Ectodermal cell (in vitro differentiated cells): ENCODE measurements around the gene STK32C.
A peak's percentile ranks its signal among the peaks of the same experiment; 100 is the strongest.

Experiments
- H3K27ac ChIP-seq: 2 replicates; pipeline ENCODE4 v1.7.0; 2013; ENCODE audit warnings: mild to moderate bottlenecking, low read depth, low read length; ENCODE audit not compliant: insufficient read depth, poor library complexity, severe bottlenecking
- H3K27me3 ChIP-seq: 2 replicates; pipeline ENCODE4 v1.7.0; 2013; ENCODE audit warnings: mild to moderate bottlenecking, low read length; ENCODE audit not compliant: insufficient read depth, control insufficient read depth, poor library complexity, severe bottlenecking
- H3K36me3 ChIP-seq: one replicate; pipeline ENCODE4 v1.7.0; 2013; ENCODE audit warnings: low read length; ENCODE audit not compliant: control insufficient read depth, insufficient read depth
- H3K4me1 ChIP-seq: one replicate; pipeline ENCODE4 v1.7.0; 2013; ENCODE audit warnings: low read length; ENCODE audit not compliant: control insufficient read depth, insufficient read depth
- H3K4me3 ChIP-seq: 2 replicates; pipeline ENCODE4 v1.7.0; 2013; ENCODE audit warnings: low read depth, low read length, control low read depth; ENCODE audit not compliant: insufficient read depth
- H3K9me3 ChIP-seq: 2 replicates; pipeline ENCODE4 v1.7.0; 2013; ENCODE audit warnings: mild to moderate bottlenecking, low read length, moderate library complexity; ENCODE audit not compliant: control insufficient read depth
- WGBS, 2 experiments: methylation state at CpG; one replicate each; pipeline ENCODE4 v1.1.7; 2013; ENCODE audit warnings: missing lambda C conversion rate in 2 of 2; 5-methylcytosine and 5-hydroxymethylcytosine counted together

STK32C gene

DNA sequence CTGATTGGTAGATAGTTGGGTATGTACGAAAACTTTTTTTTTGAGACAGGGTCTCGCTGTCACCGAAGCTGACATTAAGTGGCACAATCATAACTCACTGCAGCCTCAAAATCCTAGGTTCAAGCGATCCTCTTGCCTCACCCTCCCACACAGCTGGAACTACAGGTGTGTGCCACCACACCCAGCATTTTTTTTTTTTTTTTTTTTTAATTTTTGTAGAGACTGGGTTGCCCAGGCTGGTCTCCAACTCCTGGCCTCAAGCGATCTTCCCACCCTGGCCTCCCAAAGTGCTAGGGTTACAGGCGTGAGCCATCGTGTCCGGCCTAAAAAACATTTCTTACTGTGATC, 22.7 kb upstream of the STK32C start:
- Histone ChIP-seq H3K4me1 (peaks cover 22% of the 10 kb centered on the region), H3K36me3 (peaks cover 2% of the 10 kb centered on the region), H3K4me3 (peak overlapping the region; percentile 8), H3K9me3 (no peaks in the 10 kb centered on the region), H3K27me3 (no peaks in the 10 kb centered on the region), H3K27ac (no peak overlapping the region)
- WGBS, 2 experiments = 90 to 92% methylated on average over 8 of the region's 8 CpGs

DNA sequence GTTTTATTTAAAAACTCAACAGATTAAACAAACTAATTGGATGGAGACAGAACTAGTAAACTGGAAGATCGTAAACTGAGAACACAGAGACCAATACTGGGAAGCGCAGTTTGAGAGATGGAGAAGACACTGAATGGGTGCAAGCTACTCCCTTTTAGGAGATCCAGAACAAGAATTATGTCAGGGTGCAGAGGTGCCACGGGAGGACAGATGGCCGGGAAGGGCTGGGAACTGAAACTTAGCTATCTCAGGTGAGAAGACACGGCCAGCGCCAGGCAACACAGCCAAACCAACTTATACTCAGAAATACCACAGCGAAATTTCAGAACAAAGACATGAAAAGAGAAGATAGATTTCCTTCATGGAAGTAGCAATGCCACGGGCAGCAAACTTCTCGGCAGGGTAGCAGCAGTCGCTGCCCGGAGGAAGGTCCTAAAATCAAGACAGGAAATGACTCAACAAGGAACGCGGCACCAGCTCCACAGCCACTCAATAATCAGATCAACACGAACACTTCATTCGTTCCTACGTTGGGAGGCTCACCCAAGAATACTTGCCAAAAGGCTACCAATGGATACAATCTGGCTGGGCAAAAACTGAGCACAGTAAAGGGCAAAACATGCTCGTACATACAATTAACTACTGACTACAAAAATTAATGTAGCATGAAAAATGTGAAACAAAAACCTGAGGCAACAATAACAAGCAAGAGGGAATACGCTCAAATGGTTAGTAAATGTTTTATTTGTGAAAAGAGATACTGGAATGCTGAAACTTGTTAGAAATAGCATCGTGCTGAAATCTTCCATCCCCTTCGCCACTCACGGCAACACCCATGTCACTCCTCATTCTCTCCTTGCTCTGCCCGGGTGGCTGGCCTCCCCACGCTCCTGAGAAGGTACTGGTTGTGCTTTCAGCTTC, 22.1 kb upstream of the STK32C start:
- Histone ChIP-seq H3K27ac (no peak overlapping the region), H3K36me3 (peaks cover 2% of the 10 kb centered on the region), H3K4me1 (peaks cover 22% of the 10 kb centered on the region), H3K27me3 (no peaks in the 10 kb centered on the region), H3K4me3 (peak overlapping the region; percentile 8), H3K9me3 (no peaks in the 10 kb centered on the region)
- WGBS, 2 experiments = 62 to 67% methylated on average over 22 to 23 of the region's 23 CpGs

DNA sequence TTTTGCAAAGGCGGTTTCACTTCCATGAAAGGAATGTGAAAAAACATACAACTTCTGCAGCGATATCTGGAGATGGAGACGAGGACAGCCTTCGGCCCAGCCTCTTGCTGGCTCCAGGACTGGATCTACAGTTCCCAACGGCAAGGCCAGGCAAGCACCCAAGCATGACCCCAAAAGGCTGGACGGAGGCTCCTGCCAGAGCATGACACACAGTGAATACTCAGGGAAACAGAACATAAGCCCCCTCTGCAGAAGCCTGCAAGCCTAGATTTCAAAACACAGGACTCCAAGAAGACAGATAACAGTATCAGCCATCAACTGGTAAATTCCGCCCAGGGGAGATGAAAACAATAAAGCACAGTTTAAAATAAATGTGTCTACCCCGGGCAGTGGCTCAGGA, 21.0 kb upstream of the STK32C start:
- H3K9me3 ChIP-seq = no peaks in the 10 kb centered on the region
- no peaks in the 10 kb centered on the region for H3K27me3 ChIP-seq
- H3K36me3 ChIP-seq = peaks cover 2% of the 10 kb centered on the region
- H3K4me3 ChIP-seq = no peak overlapping the region
- no peak overlapping the region for H3K27ac ChIP-seq
- WGBS, 2 experiments = 87% methylated on average over 8 of the region's 8 CpGs
- peaks cover 22% of the 10 kb centered on the region for H3K4me1 ChIP-seq

DNA sequence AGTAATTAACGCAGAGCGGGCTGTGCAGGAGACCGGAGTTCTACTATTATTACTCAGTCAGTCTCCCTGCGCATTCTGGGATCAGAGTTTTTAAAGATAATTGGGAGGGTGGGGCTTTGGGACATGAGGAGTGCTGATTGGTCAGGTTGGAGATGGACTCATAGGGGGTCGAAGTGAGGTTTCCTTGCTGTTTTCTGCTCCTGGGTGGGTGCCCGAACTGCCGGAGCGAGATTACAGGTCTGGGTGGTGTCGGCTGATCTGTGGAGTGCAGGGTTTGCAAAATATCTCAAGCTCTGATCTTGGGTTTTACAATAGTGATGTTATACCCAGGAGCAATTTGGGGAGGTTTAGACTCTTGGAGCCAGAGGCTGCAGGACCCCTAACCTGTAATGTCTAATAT, 20.4 kb upstream of the STK32C start:
- H3K36me3 ChIP-seq = peaks cover 2% of the 10 kb centered on the region
- H3K9me3 ChIP-seq = no peaks in the 10 kb centered on the region
- WGBS, 2 experiments = 96 to 98% methylated on average over 9 of the region's 9 CpGs
- H3K27ac ChIP-seq = no peak overlapping the region
- H3K27me3 ChIP-seq = no peaks in the 10 kb centered on the region
- no peak overlapping the region for H3K4me3 ChIP-seq
- H3K4me1 ChIP-seq = peaks cover 16% of the 10 kb centered on the region

DNA sequence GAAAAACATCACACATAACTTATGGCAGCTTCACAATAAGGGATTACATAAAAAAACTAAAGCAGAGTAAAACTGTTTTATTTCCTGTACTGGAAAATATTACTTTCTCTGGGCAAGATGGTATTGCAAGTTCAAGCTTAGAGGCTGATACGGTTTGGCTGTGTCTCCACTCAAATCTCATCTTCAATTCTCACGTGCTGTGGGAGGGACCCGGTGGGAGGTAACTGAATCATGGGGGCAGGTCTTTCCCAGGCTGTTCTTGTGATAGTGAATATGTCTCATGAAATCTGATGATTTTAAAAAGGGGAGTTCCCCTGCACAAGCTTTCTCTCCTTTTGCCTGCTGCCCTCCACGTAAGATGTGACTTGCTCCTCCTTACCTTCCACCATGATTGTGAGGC, 19.2 kb upstream of the STK32C start:
- WGBS, 2 experiments = 96% methylated on average over 4 of the region's 4 CpGs
- H3K9me3 ChIP-seq = no peaks in the 10 kb centered on the region
- H3K27me3 ChIP-seq = no peaks in the 10 kb centered on the region
- H3K36me3 ChIP-seq = peaks cover 2% of the 10 kb centered on the region
- H3K27ac ChIP-seq = no peak overlapping the region
- H3K4me3 ChIP-seq = no peak overlapping the region
- peaks cover 12% of the 10 kb centered on the region for H3K4me1 ChIP-seq

DNA sequence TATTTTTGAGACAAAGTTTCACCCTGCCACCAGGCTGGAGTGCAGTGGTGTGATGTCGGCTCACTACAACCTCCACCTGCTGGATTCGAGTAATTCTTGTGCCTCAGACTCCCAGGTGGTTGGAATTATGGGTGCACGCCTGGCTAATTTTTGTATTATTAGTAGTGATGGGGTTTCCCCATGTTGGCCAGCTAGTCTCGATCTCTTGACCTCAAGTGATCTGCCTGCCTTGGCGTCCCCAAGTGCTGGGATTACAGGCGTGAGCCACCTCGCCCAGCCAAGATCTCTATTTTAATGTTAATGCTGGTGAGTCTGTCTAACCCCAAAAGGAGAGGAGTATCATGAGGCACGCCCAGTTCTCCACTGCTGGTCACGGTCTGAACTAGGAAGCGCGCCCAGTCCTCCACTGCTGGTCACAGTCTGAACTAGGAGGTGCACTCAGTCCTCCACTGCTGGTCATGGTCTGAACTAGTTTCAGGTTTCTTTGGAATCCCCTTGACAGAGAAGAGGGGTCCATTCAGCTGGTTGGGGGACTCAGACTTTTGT, 18.7 kb upstream of the STK32C start:
- H3K9me3 ChIP-seq = no peaks in the 10 kb centered on the region
- no peak overlapping the region for H3K27ac ChIP-seq
- no peaks in the 10 kb centered on the region for H3K27me3 ChIP-seq
- peaks cover 12% of the 10 kb centered on the region for H3K4me1 ChIP-seq
- no peak overlapping the region for H3K4me3 ChIP-seq
- 88 to 91% methylated on average over 11 of the region's 11 CpGs for WGBS, 2 experiments
- H3K36me3 ChIP-seq = peaks cover 2% of the 10 kb centered on the region

DNA sequence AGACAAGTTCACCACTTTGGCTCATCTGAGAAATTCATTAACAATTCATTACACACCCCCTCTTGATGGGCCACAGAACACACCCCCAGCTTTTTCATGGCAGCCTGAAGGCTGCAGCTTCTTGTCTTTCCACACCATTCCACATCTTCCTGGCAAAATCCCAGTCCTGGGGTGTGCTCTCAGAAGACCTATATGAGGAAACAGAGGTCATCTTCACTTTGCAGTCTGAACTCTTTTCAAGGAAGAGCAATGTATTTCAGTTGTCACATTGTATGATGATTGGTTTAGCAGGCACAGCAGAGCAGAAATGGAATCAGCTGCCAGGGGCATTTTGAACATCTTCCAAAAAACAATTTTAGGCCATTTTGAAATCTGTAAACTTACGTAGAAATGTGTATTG, 16.4 kb upstream of the STK32C start:
- H3K9me3 ChIP-seq = no peaks in the 10 kb centered on the region
- 100% methylated on average over 1 of the region's 1 CpG; no CpG with 5 or more reads in 1 of the 2 experiments for WGBS, 2 experiments
- peaks cover 2% of the 10 kb centered on the region for H3K36me3 ChIP-seq
- H3K27me3 ChIP-seq = no peaks in the 10 kb centered on the region
- no peaks in the 10 kb centered on the region for H3K4me1 ChIP-seq
- no peak overlapping the region for H3K27ac ChIP-seq
- H3K4me3 ChIP-seq = no peak overlapping the region

DNA sequence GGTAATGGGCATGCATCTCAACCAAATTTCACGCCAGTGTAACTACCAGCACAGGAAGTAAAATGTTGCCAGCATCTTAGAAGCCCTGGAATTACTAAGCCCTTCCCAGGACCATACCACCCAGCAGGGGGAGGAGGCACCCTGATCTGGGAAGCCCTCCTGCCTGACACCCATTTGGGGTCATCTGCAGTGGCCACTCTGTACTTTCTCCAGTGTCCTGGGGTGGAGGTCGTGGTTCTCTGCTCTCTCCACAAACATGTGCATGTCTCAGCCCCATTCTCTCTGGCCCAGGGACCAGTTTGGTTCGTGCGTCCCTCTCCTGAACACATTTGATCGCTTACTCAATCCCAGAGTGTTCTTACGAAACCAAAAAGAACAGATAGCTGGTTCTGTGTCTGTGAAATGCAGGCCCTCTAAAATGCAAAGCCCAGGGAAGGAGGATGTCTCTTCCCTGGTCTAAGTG, 14.9 kb upstream of the STK32C start:
- no peaks in the 10 kb centered on the region for H3K4me1 ChIP-seq
- peaks cover 2% of the 10 kb centered on the region for H3K36me3 ChIP-seq
- no peaks in the 10 kb centered on the region for H3K9me3 ChIP-seq
- H3K27ac ChIP-seq = no peak overlapping the region
- whole genome bisulfite sequencing, 2 experiments = 85 to 91% methylated on average over 6 of the region's 6 CpGs
- no peak overlapping the region for H3K4me3 ChIP-seq
- H3K27me3 ChIP-seq = no peaks in the 10 kb centered on the region

DNA sequence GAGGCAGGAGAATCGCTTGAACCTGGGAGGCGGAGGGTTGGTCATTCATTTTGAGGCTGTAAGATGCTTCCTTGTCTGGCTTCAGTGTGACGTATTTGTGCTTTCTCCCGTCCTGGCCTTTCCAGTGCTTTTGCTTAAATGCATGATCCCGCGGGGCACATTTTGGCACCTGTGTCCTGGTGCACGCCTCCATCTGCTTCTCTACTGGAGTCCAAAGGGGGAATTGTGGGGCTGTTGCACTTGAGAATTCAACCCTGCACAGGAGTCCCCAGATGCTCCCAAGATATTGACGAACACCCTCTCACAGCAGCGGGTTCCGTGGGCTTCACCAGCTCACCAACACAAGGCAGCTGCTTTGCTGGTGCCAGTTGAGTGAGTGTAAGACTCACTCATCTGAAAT, 14.0 kb upstream of the STK32C start:
- H3K27me3 ChIP-seq = no peaks in the 10 kb centered on the region
- WGBS, 2 experiments = 88 to 92% methylated on average over 10 of the region's 10 CpGs
- no peak overlapping the region for H3K4me3 ChIP-seq
- H3K4me1 ChIP-seq = no peaks in the 10 kb centered on the region
- H3K27ac ChIP-seq = no peak overlapping the region
- H3K36me3 ChIP-seq = peaks cover 2% of the 10 kb centered on the region
- H3K9me3 ChIP-seq = no peaks in the 10 kb centered on the region

DNA sequence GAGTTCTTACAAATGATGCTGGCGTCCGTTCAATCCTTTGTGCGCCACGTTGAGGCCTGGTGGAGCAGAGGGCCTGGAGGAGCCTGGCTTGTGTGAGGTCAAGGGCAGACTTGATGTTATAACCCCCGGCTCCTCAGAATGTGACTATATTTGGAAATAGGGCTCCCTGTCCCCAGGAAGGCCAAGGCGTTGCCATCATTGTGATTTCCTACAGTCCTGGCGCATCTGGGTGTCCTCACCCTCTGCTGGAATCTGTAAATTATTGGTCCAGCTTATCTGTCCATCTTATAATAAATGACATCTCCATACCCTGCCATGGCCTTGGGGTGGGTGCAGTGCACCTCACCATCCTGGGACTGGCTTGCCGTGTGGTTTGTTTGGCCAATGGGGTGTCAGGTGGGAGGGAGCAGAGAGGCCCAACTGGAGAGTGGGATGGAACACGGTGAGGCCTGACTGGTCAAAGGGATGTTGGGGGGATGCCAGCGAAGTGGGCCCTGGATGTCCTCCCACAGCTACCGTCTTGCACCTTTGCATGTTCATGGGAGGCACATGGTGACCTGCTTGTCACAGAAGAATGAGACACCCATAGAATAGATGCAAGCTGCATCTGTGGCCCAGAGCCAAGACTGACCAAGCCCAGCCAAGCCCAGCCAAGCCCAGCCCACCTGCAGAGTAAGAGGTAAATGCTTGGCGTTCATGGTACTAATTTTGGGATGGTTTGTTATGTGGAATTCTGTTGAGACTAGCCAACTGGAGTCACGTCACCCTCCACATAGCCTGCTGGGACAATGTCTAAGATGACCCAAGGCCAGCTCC, 13.1 kb upstream of the STK32C start:
- H3K9me3 ChIP-seq = no peaks in the 10 kb centered on the region
- WGBS, 2 experiments = 91 to 92% methylated on average over 13 of the region's 13 CpGs
- H3K27ac ChIP-seq = no peak overlapping the region
- H3K4me3 ChIP-seq = no peak overlapping the region
- peaks cover 2% of the 10 kb centered on the region for H3K36me3 ChIP-seq
- no peaks in the 10 kb centered on the region for H3K27me3 ChIP-seq
- H3K4me1 ChIP-seq = no peaks in the 10 kb centered on the region
